IPS-18a (cell line): ENCODE results near the gene GABBR2.

ENCODE experiments used
- H3K27ac ChIP-seq: one replicate; pipeline ENCODE4 v1.5.1; 2013; ENCODE audit warnings: low read length
- H3K27me3 ChIP-seq: one replicate; pipeline ENCODE4 v1.6.1; 2013; ENCODE audit warnings: mild to moderate bottlenecking, low read length; ENCODE audit not compliant: control insufficient read depth, insufficient read depth
- H3K36me3 ChIP-seq: one replicate; pipeline ENCODE4 v1.6.1; 2013; ENCODE audit warnings: low read depth, low read length; ENCODE audit not compliant: control insufficient read depth
- H3K4me1 ChIP-seq: one replicate; pipeline ENCODE4 v1.6.1; 2013; ENCODE audit warnings: low read depth, low read length; ENCODE audit not compliant: control insufficient read depth
- H3K4me3 ChIP-seq: one replicate; pipeline ENCODE4 v1.5.1; 2013; ENCODE audit warnings: low read length
- H3K9ac ChIP-seq: one replicate; pipeline ENCODE4 v1.6.1; 2013; ENCODE audit warnings: mild to moderate bottlenecking, low read length, moderate library complexity
- H3K9me3 ChIP-seq: one replicate; pipeline ENCODE4 v1.6.1; 2013; ENCODE audit warnings: low read depth, low read length; ENCODE audit not compliant: control insufficient read depth

GABBR2 gene

DNA sequence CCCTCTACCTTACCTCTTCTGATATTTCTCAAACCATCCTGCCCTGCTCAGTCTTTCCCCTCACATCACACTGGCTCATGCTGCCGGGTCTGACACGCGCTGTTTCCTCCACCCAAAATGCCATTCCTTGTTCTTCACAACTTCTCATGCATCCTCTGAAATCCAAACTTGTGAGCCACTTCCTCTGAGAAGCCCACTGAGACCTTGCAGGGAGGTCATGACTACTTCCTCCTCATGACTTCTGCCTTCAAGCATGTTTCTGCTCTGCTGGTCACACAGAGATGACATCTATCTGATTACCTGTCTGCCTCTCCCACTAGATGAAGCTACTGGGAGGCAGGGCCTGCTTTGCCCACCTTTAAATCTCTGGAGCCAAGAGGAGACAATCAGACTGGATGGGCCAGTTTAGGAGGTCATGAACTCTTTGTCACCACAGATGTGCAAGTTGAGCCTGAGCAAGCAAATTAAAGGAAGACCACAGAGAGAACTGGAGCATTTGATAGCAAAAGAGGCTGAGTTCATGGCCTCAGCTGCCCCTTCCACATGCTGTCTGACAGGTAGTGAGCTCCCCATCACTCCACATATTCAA lies 333.5 kb downstream of the GABBR2 start:
- Histone ChIP-seq H3K36me3 (no peaks in the 10 kb centered on the region), H3K27ac (no peak overlapping the region), H3K9ac (no peak overlapping the region), H3K4me3 (no peak overlapping the region), H3K4me1 (peaks cover 4% of the 10 kb centered on the region), H3K27me3 (no peaks in the 10 kb centered on the region), H3K9me3 (no peaks in the 10 kb centered on the region)

DNA sequence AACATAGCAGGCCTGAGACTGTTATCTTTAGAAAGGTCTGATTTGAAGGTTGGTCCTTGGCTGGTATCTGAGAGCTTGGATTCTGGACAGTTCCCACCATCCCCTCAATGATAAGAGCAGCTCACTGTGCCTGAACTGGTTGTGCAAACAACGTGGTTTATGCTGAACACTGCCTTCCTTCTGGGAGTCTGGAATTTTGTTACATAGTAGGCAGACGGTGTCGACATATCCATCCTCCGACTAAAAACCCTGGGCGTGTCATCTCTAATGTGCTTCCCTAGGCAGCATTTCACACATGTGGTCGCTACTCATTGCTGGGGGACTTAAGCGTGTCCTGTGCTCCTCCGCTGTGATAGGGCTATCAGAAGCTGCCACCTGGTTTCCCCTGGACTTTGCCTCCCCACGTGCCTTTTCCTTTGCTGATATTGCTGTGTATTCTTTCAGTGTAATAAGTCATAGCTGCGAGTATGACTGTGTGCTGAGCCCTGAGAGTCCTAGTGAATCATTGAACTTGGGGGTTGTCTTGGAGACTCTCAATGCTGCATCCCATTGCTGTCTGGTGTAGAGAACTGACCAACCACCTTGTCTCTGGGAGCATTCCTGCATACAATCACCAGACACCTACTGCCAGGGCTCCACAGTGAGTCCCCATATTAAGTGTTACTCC lies 334.2 kb downstream of the GABBR2 start:
- Histone ChIP-seq H3K4me3 (no peak overlapping the region), H3K9ac (no peak overlapping the region), H3K36me3 (no peaks in the 10 kb centered on the region), H3K4me1 (no peaks in the 10 kb centered on the region), H3K9me3 (no peaks in the 10 kb centered on the region), H3K27me3 (no peaks in the 10 kb centered on the region), H3K27ac (no peak overlapping the region)

DNA sequence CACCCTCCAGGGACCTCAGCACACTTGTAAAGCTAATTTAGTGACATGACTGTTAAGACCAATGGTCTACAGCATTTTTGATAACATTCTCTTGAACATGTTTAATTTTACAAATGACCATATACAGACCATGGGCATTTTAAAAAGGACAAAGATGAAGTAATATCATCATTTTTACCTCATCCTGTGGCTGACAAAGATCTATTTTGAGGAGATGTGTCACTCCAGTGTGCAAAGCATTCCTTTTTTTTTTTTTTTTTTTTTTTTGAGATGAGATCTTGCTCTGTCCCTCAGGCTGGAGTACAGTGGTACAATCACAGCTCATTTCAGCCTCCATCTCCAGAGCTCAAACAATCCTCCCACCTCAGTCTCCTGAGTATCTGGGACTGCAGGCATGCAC lies 335.1 kb downstream of the GABBR2 start:
- H3K9me3 ChIP-seq, result no peaks in the 10 kb centered on the region
- H3K4me3 ChIP-seq, result no peak overlapping the region
- no peaks in the 10 kb centered on the region for H3K36me3 ChIP-seq
- no peak overlapping the region for H3K9ac ChIP-seq
- H3K27me3 ChIP-seq, result no peaks in the 10 kb centered on the region
- no peak overlapping the region for H3K27ac ChIP-seq
- no peaks in the 10 kb centered on the region for H3K4me1 ChIP-seq

DNA sequence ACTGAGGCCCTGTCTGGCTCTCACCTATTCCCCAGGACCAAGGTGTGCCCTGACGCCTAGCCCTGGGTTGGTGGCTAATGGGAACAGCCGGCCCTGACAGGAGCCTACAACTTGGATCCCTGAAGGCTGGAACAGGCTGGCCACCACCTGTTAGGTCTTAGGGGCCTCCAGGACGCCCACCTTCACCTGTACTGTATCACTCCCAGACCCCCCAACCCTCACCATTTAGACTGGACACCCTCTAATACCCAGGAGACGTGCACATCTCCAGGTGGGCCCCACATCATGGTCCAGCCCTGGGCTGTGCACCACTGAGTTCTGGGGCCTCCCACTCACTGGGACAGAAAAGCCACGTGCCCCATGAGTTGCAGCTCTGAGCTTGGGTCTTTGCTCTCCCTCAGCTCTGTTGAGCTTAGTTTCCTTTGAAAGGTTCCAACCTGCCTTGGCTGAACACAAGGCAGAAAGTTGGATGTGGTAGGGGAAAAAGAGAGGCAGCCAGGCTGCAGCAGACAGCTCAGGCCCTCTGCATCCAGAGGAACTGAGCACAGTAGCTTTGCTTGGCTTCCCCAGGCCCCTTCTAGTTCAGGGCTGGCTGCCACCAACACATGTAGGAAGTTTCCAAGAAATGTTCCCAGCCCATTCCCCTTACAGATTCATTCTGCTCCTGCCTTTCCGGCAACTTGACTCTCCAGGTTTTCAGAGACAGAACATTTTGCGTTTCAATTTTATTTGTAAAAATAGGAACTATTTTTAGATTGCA lies 336.5 kb downstream of the GABBR2 start:
- Histone ChIP-seq H3K4me1 (no peaks in the 10 kb centered on the region), H3K36me3 (no peaks in the 10 kb centered on the region), H3K9me3 (no peaks in the 10 kb centered on the region), H3K4me3 (no peak overlapping the region), H3K27me3 (no peaks in the 10 kb centered on the region), H3K27ac (no peak overlapping the region), H3K9ac (no peak overlapping the region)

DNA sequence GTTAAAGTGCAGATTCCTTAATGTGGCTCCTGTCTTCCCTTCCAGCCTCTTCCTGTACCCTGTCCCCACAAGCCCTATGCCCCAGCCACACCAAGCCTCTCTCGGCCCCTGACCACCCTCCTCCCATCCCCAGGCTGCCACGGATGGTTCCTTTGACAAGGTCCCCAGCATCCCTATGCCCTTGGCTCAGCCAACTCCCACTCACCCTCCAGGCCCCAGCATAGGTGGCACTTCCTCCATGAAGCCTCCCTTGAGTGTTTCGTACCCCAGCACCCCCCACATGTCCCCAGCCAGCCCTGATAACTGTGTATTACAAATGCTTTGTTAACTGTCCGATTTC lies 337.8 kb downstream of the GABBR2 start:
- Histone ChIP-seq H3K27me3 (no peaks in the 10 kb centered on the region), H3K4me3 (no peak overlapping the region), H3K9me3 (peaks cover 1% of the 10 kb centered on the region), H3K4me1 (no peaks in the 10 kb centered on the region), H3K27ac (no peak overlapping the region), H3K9ac (no peak overlapping the region), H3K36me3 (no peaks in the 10 kb centered on the region)

DNA sequence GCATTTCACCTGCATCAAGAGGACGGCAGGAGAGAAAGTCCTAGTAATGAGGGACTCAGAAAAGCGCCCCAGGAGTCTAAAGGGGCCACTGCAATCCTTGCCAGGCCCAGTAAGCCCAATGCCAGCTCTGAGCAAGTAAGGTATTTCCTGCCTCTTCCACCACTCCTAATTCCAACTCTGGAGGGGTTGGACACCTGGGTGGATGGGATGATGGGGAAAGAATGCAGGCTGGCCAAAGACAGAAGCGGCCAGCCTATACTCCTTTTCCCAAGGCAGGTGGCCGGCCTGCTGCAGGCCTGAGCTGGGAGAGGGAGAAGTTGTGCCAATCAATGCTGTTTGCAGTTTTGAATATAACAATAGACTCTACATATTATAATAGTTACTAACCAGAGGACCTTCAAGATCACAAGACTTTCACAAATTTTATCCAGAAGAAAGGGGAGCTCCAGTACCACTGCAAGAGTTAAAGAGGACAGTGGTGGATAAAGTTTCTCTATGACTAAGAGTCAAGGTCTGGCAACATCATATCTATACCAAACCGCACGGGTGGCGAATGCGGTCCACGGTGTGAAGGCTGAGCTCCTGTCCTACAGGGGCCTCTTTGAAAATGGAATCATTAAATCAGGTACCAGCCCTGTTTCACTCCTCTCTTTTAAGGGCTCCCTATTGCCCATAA lies 338.3 kb downstream of the GABBR2 start:
- H3K9ac ChIP-seq, result no peak overlapping the region
- H3K4me3 ChIP-seq, result no peak overlapping the region
- peaks cover 5% of the 10 kb centered on the region for H3K9me3 ChIP-seq
- H3K27me3 ChIP-seq, result no peaks in the 10 kb centered on the region
- no peaks in the 10 kb centered on the region for H3K4me1 ChIP-seq
- no peaks in the 10 kb centered on the region for H3K36me3 ChIP-seq
- H3K27ac ChIP-seq, result no peak overlapping the region

DNA sequence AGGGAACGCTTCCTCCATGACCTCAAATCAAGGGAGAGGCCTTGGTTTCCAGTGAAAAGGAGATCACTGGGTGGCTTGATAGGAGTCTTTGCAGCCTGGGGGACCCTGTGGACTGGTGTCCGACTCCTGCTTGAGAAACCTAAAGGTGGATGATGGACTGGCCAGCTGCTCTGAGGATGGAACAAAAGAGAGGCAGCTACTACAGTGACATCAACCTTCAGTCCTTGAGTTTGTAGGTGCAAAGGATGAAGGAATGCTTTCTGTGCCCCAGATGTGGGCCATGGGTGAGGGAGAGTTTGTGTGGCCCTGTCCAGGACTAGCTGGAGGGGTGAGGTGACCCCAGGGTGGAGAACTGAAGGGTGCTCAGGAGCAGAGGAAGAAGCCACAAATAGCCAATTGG lies 338.8 kb downstream of the GABBR2 start:
- Histone ChIP-seq H3K36me3 (no peaks in the 10 kb centered on the region), H3K27ac (no peak overlapping the region), H3K9ac (no peak overlapping the region), H3K4me1 (no peaks in the 10 kb centered on the region), H3K27me3 (no peaks in the 10 kb centered on the region), H3K4me3 (no peak overlapping the region), H3K9me3 (peaks cover 5% of the 10 kb centered on the region)

DNA sequence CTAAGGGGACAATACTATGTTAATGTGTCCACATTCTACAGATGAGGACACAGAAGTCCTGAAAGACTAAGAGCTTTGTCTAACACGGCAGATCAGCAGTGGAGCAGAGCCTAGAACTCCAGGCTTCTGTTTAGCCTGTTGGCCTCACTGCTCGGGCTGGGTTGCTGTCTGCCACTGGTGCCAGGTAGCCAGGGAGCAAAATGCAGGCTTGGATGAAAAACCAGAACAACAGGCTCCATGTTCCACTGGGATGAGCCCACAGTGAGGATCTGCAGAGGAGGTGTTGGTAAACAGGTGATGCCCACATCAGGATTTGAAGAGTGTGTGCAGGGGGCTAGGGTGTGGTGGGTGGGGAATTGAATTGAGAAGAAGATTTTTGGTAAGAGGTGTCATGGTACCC lies 339.3 kb downstream of the GABBR2 start:
- Histone ChIP-seq H3K27me3 (no peaks in the 10 kb centered on the region), H3K4me1 (no peaks in the 10 kb centered on the region), H3K36me3 (no peaks in the 10 kb centered on the region), H3K27ac (no peak overlapping the region), H3K4me3 (no peak overlapping the region), H3K9me3 (peaks cover 5% of the 10 kb centered on the region), H3K9ac (no peak overlapping the region)

DNA sequence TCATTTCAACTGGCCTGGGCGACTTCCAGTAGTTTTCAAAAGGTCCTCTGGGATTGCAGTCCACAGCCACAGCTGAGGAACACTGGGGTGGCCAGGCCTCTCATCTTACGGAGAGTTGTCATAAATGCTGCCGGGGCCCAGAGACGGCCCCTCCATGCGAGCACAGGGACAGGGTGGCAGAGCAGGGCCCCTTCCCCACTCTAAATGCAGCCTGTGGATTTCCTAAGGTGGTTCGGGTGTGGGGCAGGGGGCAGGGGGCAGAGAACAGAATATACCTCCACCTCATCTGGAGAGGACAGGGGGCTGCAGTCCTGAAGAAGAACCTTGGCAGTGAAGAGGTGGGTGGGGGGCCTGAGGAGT lies 339.7 kb downstream of the GABBR2 start:
- Histone ChIP-seq H3K27ac (no peak overlapping the region), H3K36me3 (no peaks in the 10 kb centered on the region), H3K27me3 (no peaks in the 10 kb centered on the region), H3K4me1 (no peaks in the 10 kb centered on the region), H3K9ac (no peak overlapping the region), H3K9me3 (peaks cover 5% of the 10 kb centered on the region), H3K4me3 (no peak overlapping the region)

DNA sequence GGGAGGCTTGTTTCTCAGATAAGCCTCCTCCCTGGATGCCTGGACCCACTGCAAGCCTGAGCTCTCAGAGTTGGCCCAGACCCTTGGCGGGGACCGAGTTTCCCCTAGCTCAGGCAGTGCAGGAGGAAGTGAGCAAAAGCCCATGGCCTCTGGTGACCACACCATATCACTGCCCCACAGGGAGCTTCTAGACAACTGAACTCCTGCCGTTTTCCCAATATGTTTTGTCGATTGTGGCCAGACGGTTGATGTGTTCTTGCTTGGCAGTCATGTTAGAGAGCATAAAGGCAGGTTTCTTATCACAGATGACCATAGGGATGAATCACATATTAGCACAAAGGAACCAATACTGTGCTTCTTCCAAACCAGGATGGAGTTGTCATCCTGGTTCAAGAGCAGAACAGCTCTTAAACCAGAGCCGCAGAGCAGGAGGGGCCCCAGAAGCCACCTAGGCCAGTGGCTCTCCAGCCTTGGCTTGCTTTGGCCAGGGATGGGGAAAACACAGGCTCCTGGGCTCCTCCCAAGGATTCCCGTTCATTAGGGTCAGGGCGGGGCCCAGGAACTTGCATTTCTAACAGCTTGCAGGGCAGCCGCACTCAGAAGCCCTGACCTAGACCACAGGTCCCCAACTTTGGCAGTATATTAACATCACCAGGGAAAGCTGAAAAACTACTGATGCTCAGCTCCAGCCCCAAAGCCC lies 340.2 kb downstream of the GABBR2 start:
- Histone ChIP-seq H3K27me3 (no peaks in the 10 kb centered on the region), H3K9me3 (peaks cover 5% of the 10 kb centered on the region), H3K4me3 (no peak overlapping the region), H3K36me3 (no peaks in the 10 kb centered on the region), H3K4me1 (no peaks in the 10 kb centered on the region), H3K9ac (no peak overlapping the region), H3K27ac (no peak overlapping the region)

DNA sequence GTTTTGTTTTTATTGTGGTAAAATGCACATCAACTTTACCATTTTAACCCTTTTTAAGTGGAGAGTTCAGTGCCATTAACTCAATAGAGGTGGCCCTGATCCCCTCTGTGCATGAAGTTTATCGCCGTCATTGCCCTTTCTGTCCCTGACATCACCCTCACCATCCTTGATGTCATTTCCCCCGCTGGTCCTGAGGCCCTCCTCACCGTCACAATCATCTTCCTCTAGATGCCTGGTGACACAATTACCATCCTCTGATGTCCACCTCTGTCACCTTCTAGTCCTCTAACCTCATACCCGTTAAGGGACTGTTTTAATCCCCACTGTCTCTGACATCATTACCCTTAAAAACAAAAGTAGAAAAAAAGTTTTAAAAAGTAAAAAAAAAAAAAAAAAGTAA lies 340.8 kb downstream of the GABBR2 start:
- H3K4me1 ChIP-seq, result no peaks in the 10 kb centered on the region
- H3K36me3 ChIP-seq, result no peaks in the 10 kb centered on the region
- H3K27me3 ChIP-seq, result no peaks in the 10 kb centered on the region
- H3K9me3 ChIP-seq, result peaks cover 5% of the 10 kb centered on the region
- no peak overlapping the region for H3K27ac ChIP-seq
- no peak overlapping the region for H3K9ac ChIP-seq
- H3K4me3 ChIP-seq, result no peak overlapping the region
